ENCODE results near the gene DACH1. TPM values are rescaled to one million over a fixed set of nuclear protein-coding genes. Genes with fewer than 3 reads are reported as not detected.

The DACH1 gene
- total RNA-seq, 2 donors from 2014 or later = 0.39 to 1.6 TPM

DNA sequence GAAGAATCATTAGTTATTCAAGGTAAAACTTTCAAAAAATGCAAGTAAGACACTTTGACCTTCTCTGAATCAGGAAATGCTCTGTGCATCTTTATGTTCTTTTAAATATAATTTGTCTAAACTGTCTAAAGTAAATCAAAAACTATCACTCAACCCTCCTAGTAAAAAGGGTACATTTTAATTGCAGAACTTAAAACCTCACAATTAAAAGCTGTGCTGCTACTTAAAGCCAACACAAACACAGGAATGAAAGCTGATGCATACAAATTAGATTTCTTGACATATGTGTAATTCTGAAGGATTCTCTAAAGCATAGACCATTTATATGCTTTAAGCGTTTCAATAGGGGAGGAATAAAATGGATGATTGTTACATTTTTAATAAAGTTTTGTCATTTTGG is 58.3 kb downstream of the DACH1 start:
- H3K27ac ChIP-seq = no peak overlapping the region
- H3K27me3 ChIP-seq = no peaks in the 10 kb centered on the region
- H3K9me3 ChIP-seq = no peaks in the 10 kb centered on the region
- H3K36me3 ChIP-seq = no peaks in the 10 kb centered on the region
- TF ChIP-seq CTCF (IDR thresholded peaks at IDR 0.05) = no peak
- no peaks in the 10 kb centered on the region for H3K4me1 ChIP-seq
- DNase-seq (ENCODE audit: low spot score) = no peak
- no peak overlapping the region for H3K4me3 ChIP-seq

DNA sequence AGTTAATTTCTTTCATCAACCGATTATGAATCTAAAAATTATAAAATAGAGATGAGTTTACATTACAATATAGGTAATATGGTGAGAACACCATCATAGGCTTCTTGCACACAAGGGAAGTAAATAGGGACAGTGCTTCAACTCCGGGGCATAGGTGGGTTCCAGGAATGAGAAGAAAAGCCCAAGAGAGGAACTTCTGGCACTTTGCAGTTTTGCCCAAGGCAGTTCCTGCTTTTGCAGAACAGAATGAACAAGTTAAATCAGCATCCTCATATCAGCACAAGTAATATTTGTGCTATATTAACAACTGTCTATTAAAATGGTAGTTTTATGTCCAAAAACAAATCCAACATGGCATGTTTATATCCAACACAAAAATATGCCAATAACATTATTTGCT is 60.1 kb downstream of the DACH1 start:
- no peak for TF ChIP-seq CTCF (IDR thresholded peaks at IDR 0.05)
- H3K4me1 ChIP-seq = no peaks in the 10 kb centered on the region
- H3K36me3 ChIP-seq = no peaks in the 10 kb centered on the region
- DNase-seq (ENCODE audit: low spot score) = no peak
- H3K27ac ChIP-seq = no peak overlapping the region
- H3K27me3 ChIP-seq = no peaks in the 10 kb centered on the region
- no peaks in the 10 kb centered on the region for H3K9me3 ChIP-seq
- no peak overlapping the region for H3K4me3 ChIP-seq

- no peaks in the 10 kb centered on the region for H3K4me1 ChIP-seq
- H3K4me3 ChIP-seq = no peak overlapping the region
- H3K27me3 ChIP-seq = no peaks in the 10 kb centered on the region
- no peak for DNase-seq (ENCODE audit: low spot score)
- H3K36me3 ChIP-seq = no peaks in the 10 kb centered on the region
- no peak for TF ChIP-seq CTCF (IDR thresholded peaks at IDR 0.05)
- H3K27ac ChIP-seq = no peak overlapping the region
- H3K9me3 ChIP-seq = no peaks in the 10 kb centered on the region
Observed at GRCh38 chr13:71803066-71803465, 63.9 kb downstream of the DACH1 start.

GRCh38 chr13:71801781-71802180 is 65.2 kb downstream of the DACH1 start:
- H3K36me3 ChIP-seq = no peaks in the 10 kb centered on the region
- H3K9me3 ChIP-seq = no peaks in the 10 kb centered on the region
- no peaks in the 10 kb centered on the region for H3K4me1 ChIP-seq
- no peak overlapping the region for H3K4me3 ChIP-seq
- no peak overlapping the region for H3K27ac ChIP-seq
- H3K27me3 ChIP-seq = no peaks in the 10 kb centered on the region
- TF ChIP-seq CTCF (IDR thresholded peaks at IDR 0.05) = no peak
- DNase-seq (ENCODE audit: low spot score) = no peak

DNA sequence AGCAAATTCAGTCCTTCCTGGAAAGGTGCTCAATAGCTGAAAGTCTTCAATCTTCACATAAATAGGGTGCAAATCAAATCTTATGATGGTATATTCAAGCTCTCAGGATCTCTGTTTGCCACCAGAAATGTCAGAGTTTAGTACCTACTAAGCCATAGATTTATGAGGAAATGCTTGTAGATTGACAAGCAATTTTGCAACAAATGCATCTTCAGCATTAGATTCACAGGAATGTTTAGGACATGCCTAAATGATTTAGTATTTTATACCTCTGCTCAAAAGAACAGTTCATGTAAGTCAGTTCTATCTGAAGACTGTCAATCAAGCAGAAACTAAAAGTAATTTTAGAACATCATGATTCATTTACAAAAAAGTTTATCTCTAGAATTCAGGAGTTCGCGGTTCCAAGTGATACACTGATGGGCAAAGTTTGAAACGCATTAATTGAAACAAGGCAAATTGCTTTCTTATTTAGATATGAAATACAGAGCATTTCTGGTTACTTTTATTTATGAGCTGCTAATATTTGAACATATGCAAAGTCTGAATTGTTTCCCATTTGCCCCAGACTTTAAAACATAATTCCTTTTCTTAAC is 65.7 kb downstream of the DACH1 start:
- Histone ChIP-seq H3K27me3 (no peaks in the 10 kb centered on the region), H3K9me3 (no peaks in the 10 kb centered on the region), H3K36me3 (no peaks in the 10 kb centered on the region), H3K4me3 (no peak overlapping the region), H3K4me1 (no peaks in the 10 kb centered on the region), H3K27ac (no peak overlapping the region)
- no peak for TF ChIP-seq CTCF (IDR thresholded peaks at IDR 0.05)
- DNase-seq (ENCODE audit: low spot score) = no peak

DNA sequence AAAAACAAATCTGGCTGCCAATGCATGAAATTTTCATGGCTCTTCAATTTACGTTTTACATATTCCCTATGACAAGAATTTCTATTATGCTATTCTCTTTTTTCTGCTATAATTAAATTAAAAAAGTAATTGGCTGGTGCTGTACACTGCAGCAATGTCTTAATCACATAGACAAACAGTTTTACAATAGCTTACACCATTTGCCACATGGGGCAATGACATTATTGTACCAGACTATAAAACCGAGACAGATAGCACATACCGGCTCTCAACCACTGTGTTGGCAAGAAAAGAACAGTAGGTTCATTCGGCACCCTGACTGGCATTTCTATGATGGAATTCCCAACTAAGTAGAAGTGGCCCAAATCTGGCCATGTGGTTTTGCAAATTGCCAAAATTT is 67.7 kb downstream of the DACH1 start:
- Histone ChIP-seq H3K27me3 (no peaks in the 10 kb centered on the region), H3K36me3 (no peaks in the 10 kb centered on the region), H3K4me3 (no peak overlapping the region), H3K4me1 (no peaks in the 10 kb centered on the region), H3K9me3 (no peaks in the 10 kb centered on the region), H3K27ac (no peak overlapping the region)
- TF ChIP-seq CTCF (IDR thresholded peaks at IDR 0.05) = no peak
- DNase-seq (ENCODE audit: low spot score) = no peak
